DMS79 treated with DMSO at 0.1 percent for 48 hours (cell line): Measurements from ENCODE around the gene ALB.

Experiments
- DNase-seq: peaks from one replicate; lab custom pipeline; 2025; lab: John Stamatoyannopoulos, UW

Gene ALB

DNA sequence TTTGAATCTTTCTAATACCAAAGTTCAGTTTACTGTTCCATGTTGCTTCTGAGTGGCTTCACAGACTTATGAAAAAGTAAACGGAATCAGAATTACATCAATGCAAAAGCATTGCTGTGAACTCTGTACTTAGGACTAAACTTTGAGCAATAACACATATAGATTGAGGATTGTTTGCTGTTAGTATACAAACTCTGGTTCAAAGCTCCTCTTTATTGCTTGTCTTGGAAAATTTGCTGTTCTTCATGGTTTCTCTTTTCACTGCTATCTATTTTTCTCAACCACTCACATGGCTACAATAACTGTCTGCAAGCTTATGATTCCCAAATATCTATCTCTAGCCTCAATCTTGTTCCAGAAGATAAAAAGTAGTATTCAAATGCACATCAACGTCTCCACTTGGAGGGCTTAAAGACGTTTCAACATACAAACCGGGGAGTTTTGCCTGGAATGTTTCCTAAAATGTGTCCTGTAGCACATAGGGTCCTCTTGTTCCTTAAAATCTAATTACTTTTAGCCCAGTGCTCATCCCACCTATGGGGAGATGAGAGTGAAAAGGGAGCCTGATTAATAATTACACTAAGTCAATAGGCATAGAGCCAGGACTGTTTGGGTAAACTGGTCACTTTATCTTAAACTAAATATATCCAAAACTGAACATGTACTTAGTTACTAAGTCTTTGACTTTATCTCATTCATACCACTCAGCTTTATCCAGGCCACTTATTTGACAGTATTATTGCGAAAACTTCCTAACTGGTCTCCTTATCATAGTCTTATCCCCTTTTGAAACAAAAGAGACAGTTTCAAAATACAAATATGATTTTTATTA, 28.3 kb downstream of the ALB start:
- no peak for DNase-seq

DNA sequence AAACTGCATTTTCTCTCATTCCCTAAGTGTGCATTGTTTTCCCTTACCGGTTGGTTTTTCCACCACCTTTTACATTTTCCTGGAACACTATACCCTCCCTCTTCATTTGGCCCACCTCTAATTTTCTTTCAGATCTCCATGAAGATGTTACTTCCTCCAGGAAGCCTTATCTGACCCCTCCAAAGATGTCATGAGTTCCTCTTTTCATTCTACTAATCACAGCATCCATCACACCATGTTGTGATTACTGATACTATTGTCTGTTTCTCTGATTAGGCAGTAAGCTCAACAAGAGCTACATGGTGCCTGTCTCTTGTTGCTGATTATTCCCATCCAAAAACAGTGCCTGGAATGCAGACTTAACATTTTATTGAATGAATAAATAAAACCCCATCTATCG, 29.1 kb downstream of the ALB start:
- DNase-seq = no peak

DNA sequence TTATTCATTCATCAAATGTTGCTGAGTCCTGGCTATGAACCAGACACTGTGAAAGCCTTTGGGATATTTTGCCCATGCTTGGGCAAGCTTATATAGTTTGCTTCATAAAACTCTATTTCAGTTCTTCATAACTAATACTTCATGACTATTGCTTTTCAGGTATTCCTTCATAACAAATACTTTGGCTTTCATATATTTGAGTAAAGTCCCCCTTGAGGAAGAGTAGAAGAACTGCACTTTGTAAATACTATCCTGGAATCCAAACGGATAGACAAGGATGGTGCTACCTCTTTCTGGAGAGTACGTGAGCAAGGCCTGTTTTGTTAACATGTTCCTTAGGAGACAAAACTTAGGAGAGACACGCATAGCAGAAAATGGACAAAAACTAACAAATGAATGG, 30.2 kb downstream of the ALB start:
- no peak for DNase-seq

DNA sequence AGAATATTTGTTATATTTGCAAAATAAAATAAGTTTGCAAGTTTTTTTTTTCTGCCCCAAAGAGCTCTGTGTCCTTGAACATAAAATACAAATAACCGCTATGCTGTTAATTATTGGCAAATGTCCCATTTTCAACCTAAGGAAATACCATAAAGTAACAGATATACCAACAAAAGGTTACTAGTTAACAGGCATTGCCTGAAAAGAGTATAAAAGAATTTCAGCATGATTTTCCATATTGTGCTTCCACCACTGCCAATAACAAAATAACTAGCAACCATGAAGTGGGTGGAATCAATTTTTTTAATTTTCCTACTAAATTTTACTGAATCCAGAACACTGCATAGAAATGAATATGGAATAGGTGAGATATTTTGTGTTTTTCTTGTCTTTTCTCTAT, 31.9 kb downstream of the ALB start, which contains the start of gene AFP:
TSS of gene AFP (plus strand) at position 238 of the 400 bp plus-strand sequence. CDS start at position 280, 42 bp downstream.
- DNase-seq = no peak

DNA sequence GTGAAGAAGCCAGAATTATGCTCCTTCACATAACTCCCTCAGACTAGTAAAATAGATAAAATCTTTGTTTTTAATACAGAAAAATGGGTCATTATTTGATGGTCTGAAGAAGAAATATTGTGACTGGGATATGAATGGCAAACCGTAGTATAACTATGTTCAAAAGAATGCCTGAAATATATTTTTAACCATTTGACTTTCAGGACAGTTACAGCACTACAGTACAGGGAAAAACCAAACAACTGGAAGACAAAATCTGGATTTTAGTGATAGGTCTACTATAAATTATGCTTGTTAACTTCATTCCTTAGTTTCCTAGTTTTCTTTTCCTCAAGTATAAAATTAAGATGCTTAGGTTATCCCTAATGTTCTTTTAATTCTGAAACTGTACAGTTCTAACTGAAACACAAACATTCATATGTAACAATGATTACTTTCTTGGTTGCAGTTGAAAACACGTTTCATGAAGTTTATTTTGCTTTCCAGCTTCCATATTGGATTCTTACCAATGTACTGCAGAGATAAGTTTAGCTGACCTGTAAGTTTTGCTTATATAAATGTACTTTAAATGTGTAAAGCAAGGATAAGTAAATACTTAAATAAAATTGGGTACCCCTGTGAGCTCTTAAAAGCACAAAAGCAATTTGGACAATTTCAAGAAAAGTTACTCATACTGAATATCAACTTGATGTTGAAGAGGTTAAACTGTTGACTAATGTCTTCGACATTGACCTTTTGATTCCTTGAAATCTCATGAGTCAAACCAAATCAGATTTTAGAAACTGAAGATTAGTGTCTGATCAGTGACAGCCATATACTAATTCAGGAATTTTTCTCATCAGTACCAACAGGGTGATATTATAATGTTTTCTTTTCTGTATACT, 32.8 kb downstream of the ALB start:
- DNase-seq = no peak

DNA sequence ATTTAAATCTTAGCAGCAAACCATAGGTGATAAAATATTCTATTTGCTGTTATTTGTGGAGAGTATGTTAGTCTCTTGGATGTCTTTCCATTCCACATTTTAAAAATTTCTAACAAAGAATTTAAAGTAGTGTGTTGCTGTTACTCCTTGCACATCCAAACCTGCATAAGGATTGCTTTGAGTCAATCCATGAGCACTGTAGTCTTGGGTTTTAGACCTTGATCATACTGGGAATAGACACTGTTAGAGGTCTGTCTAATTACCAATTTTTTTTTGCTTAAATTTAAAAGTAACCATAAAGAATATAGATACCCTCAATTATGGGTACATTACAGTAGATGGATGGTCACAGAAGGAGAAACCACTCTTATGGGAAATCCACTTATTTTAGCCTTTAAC, 33.5 kb downstream of the ALB start:
- no peak for DNase-seq

DNA sequence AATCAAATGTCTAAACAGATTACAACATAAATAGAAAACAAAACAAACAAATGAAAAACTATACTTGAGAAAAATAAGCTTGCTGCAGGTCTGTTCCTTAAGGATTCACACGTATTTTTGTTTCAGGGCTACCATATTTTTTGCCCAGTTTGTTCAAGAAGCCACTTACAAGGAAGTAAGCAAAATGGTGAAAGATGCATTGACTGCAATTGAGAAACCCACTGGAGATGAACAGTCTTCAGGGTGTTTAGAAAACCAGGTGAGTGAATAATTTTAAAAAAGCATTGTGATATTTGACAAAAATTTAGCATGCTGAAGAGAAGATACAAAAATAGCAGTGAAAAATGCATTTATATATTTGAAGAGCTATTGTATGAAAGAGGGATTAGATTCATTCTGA, 34.0 kb downstream of the ALB start:
- DNase-seq = no peak

DNA sequence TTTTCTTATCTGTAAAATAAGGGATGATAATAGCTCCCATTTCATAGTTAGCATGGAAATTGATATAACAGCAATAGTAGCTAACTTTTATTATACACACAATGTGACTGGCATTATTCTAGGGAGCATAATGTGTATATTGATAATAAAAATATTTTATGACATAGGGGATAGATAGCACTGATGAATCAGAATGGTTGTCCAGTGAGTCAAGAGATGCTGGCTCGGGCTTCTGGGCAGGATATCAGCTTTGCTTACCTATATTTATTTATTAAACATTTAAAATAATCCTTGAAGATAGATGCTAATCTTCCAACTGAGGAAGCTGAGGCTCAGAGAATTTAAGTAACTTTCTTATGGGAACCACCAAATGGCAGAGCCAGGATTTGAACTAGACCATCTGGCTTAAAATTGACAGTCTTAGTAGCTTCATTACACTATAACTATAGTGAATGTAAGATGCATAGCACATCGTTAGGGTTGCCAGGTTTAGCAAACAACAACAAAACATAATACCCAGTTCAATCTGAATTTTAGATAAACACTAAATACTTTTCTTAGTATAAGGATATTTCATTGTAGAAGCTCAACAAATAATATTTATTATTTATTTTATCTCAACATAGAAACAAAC, 34.6 kb downstream of the ALB start:
- no peak for DNase-seq

DNA sequence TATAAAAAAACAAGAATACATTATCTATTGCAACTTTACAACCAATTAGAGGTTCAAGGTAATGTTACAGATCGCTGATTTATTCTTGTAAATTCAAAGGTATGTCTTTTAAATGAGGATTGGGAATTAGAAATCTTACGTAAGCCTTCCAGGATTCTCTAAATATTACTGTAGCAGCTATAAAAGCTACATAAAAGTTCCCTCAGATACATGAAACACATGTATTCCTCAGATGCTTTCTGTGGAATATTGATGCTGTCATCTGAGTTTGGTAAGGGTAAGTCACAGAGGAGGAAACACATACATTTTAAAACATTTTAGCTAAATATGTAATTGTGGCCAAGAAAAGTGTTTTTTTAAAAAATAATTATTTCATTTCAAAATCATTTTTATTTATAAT, 35.4 kb downstream of the ALB start:
- DNase-seq = no peak

DNA sequence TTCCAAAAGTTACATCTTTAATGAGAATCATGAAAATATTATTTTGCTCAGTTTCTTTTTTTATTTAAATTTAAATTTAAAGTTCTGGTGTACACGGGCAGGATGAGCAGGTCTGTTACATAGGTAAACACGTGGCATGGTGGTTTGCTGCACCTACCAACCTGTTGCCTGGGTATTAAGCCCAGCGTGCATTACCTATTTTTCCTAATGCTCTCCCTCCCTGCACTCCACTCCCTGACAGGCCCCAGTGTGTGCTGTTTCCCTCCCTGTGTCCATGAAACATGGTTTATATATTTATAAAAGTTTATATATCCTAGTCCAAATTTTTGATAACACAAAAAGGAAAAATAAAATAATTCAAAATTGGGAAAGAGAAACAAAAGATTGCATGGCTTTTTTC, 35.9 kb downstream of the ALB start:
- no peak for DNase-seq

DNA sequence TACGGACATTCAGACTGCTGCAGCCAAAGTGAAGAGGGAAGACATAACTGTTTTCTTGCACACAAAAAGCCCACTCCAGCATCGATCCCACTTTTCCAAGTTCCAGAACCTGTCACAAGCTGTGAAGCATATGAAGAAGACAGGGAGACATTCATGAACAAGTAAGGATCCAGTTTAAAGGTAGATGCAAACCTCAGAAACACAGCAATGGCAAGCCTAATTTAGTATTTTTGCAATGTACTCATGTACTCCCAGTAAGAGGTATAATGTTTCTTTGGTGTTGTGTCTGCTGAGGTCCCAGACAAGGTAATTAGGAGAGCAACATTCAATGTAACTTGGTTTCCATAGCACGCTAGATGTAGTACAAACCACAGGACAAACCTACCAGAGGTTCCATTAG, 36.6 kb downstream of the ALB start:
- no peak for DNase-seq

DNA sequence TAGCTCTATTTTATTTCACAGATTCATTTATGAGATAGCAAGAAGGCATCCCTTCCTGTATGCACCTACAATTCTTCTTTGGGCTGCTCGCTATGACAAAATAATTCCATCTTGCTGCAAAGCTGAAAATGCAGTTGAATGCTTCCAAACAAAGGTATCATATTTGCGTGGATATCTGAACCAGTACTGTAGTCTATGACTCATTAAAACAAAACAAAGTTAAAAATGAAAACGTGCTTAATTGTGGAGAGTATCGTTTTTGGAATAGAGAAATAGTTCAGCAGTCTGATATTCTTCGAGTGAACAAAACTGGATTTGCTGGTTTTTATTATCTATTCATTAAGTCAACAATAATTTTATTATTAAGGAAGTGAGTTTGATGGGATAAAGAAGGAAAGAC, 38.2 kb downstream of the ALB start:
- DNase-seq = no peak

DNA sequence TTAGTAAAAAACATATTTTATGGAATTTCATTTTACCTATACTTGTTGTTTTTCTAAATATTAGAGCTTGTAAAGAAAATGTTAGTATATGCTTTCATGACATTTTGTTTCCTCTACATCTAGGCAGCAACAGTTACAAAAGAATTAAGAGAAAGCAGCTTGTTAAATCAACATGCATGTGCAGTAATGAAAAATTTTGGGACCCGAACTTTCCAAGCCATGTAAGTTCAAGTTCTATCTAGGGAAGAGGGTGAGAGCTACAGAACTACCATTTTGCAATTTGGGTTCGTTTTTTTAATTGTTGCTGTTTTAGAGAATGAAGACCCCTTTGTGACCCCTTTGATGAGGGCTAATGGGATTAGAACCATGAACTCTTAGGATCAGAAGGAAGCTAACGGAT, 39.1 kb downstream of the ALB start:
- no peak for DNase-seq

DNA sequence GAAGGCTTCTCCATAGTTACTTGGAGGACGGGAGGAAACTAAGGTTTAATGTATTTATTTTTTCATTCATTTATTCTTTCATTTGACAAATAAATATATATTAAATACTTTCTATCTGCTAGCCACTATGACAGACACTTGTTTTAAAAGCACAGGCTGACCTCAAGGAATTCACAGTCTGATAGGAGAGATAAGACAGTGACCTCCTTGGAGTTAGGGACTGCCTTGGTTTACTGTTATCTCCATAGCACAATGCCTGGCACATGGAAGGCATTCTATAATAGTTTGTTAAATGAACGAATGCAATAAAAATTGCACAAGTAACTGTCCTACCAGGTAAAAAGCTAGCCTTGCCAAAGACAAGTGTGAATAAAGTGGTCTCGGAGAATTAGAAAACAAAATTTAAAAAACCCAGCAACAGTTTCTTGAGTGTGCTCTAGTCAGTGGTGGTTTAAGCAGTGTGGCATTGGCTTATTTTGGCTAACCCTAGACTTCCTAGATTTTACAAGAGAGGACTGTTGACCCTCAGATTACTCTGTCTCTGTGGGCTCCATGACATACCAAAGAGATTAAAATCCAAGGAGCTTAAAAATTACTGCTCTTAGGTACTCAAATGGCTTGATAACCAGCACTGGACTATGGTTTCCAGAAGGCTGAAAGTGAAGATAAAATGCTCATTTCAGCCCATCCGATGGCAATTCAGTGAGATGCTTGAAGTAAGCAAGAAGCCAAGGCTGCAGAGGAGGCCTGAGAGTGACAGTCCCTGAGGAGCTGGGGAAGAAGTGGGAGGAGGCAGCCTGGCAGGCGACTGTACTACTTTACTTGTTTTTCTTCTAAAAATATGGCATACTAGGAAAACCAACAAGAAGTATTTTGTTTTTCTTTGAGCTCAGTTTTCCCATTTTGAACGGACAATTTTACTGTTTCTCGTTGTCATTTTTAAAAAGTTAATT, 41.6 kb downstream of the ALB start:
- no peak for DNase-seq

DNA sequence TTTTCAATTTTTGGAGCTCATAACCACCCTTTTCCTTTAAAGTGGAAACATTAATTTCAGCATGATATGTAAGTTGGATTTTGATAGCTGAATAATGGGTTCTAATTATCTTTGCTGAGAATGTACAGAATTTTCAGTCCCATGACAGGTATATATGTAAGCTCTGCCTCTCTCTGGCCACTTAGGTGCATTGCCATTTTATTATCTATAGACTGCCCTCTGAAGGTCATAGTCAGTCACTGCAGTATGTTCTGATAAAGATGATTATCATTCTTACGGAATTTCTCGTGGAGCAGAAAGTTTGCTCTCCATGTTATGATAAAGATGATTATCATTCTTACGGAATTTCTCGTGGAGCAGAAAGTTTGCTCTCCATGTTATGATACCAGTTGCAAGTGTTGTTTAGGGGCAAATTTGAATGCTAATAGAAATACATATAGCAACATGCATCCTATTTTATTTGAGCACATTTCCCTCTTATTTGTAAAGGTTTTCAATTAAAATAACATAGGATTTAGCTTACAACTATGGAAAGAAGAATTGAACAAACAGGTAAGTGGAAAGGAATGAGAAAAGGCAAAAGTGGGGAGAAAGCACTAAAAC, 42.4 kb downstream of the ALB start:
- DNase-seq = no peak

DNA sequence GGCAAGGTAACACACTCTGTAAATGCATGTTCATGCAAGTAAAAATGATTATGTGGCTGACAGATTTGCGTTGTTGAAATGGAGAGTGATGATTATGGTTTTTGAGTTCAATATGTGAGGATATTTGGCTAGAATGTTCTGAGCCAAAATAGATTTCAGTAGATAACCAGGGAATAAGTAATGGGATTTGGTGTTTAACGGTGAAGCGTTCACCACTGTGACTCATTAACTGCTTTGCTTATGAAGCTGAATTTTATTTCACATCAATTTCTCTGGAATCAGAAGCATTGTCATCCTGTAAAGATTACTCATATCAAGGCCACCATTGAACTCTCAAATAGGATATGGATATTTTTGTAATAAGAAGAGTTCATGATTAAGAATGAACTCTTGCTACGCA, 43.6 kb downstream of the ALB start:
- DNase-seq = no peak

DNA sequence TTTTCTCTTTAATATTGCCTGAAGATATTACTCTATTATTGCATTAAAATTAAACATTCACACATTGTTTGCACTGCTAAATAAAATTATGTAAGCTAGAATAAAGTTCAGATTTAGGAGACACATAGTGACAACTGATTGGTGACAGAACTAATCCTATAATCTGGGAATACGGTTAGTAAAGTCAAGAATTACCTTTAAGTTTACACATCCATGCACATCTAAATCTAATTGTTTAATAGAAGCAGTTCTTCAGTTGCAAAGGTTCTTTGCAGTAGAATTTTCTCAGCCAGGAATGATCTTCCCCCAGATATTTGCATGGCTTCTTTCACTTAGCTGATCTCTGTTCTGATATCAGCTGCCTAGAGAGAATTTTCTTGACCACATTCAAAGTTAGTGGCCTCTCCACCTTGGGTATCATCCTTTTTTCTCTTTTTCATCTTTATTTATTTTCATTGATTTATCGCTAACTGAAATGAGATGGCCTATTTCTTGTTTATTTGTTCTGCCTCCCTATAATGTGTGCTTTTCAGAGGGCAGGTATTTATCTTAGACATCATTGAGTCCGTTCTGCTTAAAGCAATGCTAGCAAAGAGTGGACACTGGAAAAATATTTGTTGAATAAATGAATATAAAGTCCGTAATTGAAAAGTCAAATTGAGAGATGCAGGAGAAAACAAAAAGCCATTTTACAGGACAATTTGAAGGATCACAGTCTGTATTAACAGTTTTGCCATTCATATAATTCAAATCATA, 44.5 kb downstream of the ALB start:
- no peak for DNase-seq

DNA sequence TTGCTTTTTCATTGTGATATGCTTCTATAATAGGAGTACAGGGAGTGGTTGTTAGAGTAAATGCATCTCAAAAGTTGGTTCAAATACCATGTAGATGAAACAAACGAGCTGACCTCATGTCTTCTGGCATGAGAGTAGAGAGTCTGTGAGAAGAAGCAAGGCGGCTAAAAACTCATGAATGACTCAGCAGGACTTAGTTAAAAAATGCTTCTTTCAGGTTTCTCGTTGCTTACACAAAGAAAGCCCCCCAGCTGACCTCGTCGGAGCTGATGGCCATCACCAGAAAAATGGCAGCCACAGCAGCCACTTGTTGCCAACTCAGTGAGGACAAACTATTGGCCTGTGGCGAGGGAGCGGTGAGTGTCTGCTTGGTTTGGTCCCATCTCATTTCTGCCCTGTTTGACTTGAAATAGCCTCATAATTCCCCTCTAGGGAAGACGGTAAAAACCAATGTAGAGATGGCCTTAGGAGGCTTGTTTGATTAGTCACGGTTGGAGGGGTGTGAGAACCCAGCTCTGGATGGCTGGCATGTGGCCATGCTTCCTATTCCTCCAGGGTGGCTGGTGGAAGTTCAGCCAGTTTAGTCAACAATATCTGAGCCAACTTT, 46.4 kb downstream of the ALB start:
- peak; percentile 58 for DNase-seq

DNA sequence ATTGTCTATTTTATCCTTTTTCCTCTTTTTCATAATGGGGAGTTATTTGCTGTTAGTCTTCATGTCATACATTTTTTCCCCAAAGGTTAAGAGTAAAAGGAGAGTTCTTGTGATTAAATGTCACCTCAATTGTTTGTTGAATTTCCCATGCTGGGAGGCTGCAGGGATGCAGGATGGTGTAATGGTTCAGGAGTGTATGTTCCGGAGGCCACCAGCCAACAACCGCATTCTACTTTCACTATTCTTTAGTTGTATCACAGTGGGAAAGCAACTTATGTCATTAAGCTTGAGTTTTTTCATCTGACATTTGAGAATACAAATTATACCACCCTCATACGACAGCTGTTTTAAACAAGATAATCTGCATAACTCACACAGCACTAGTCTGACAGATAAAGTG, 47.3 kb downstream of the ALB start:
- peak; percentile 5 for DNase-seq
